ENCODE measurements around the gene MARVELD3.
"Not testable (repeated sequence)": the region's sequence is repeated elsewhere in the genome, so short reads cannot be mapped to it uniquely, and the experiment has no call there.

The MARVELD3 gene

GRCh38 chr16:71672803-71673581 lies 47.0 kb downstream of the MARVELD3 start:
- no peak for DNase-seq

- no peak for DNase-seq
Observed at GRCh38 chr16:71673582-71673973, 47.6 kb downstream of the MARVELD3 start.

- no peak for DNase-seq
Observed at GRCh38 chr16:71674229-71674628, 48.2 kb downstream of the MARVELD3 start.

GRCh38 chr16:71675380-71675779 lies 49.4 kb downstream of the MARVELD3 start:
- no peak for DNase-seq

- DNase-seq: no peak
Observed at GRCh38 chr16:71676236-71676635, 50.3 kb downstream of the MARVELD3 start.

- no peak for DNase-seq
Observed at GRCh38 chr16:71681360-71681759, 55.4 kb downstream of the MARVELD3 start.

- DNase-seq: not testable (repeated sequence)
Observed at GRCh38 chr16:71684280-71684679, 58.3 kb downstream of the MARVELD3 start.
